PC-9 (cell line): ENCODE measurements around the gene USP34. TPM values are rescaled to one million over a fixed set of nuclear protein-coding genes. Genes with fewer than 3 reads are reported as not detected.

Experiments
- BruUV-seq: library from RNA; stranded (reverse); fragments of 400-500 nt; replicated peaks from 2 replicates; lab custom pipeline; 2021; lab: Mats Ljungman, UMichigan
- CTCF ChIA-PET: fragments of 300-600 bp; sonication (Branson Sonifier 250); formaldehyde crosslinking; loops from one replicate; lab custom pipeline; 2022; ENCODE audit warnings: antibody characterized with exemption; lab: Charles Lee
- POLR2A ChIA-PET: fragments of 300-600 bp; sonication (Branson Sonifier 250); formaldehyde crosslinking; loops from one replicate; lab custom pipeline; 2022; ENCODE audit warnings: antibody characterized with exemption; ENCODE audit not compliant: unreplicated experiment; lab: Charles Lee
- DNase-seq, 2 experiments: peaks; one replicate each; pipeline versions ENCODE4 v3.0.0 to v3.0.0-alpha.2; 2015 to 2022; ENCODE audit warnings: mixed read lengths in 1 of 2
- H2AFZ ChIP-seq: fragments of 200-600 bp; sonication (generic); 2 replicates; pipeline ENCODE4 v1.8.1; 2017; ENCODE audit warnings: antibody characterized with exemption
- H3F3A ChIP-seq: fragments of 200-600 bp; sonication (generic); 2 replicates; pipeline ENCODE4 v1.8.1; 2017; ENCODE audit warnings: antibody characterized with exemption, mild to moderate bottlenecking, low read depth; ENCODE audit not compliant: insufficient read depth
- H3K27ac ChIP-seq: fragments of 200-600 bp; sonication (generic); 2 replicates; pipeline ENCODE4 v1.6.1; 2016; ENCODE audit warnings: mixed run types
- H3K27me3 ChIP-seq: fragments of 200-600 bp; sonication (generic); 2 replicates; pipeline ENCODE4 v1.6.1; 2016; ENCODE audit warnings: low read depth, mixed run types; ENCODE audit not compliant: insufficient read depth
- H3K36me3 ChIP-seq: fragments of 200-600 bp; sonication (generic); 2 replicates; pipeline ENCODE4 v1.6.1; 2016; ENCODE audit warnings: low read depth, mixed run types
- H3K4me1 ChIP-seq: fragments of 200-600 bp; sonication (generic); replicated peaks from 2 replicates; pipeline ENCODE4 v1.6.1; 2016; ENCODE audit warnings: mixed run types; ENCODE audit not compliant: insufficient read depth
- H3K4me2 ChIP-seq: fragments of 200-600 bp; sonication (generic); 2 replicates; pipeline ENCODE4 v1.6.1; 2017; ENCODE audit warnings: mixed run types
- H3K4me3 ChIP-seq: fragments of 200-600 bp; sonication (generic); 2 replicates; pipeline ENCODE4 v1.6.1; 2016; ENCODE audit warnings: mixed run types
- H3K79me2 ChIP-seq: fragments of 200-600 bp; sonication (generic); 2 replicates; pipeline ENCODE4 v1.6.1; 2017; ENCODE audit warnings: low read depth, mixed run types
- H3K9me2 ChIP-seq: fragments of 200-600 bp; sonication (generic); 2 replicates; pipeline ENCODE4 v1.8.1; 2017; ENCODE audit warnings: mild to moderate bottlenecking; ENCODE audit not compliant: insufficient read depth
- H3K9me3 ChIP-seq: fragments of 200-600 bp; sonication (generic); 2 replicates; pipeline ENCODE4 v1.8.1; 2016; ENCODE audit warnings: low read depth; ENCODE audit not compliant: insufficient read depth
- H4K20me1 ChIP-seq: fragments of 200-600 bp; sonication (generic); 2 replicates; pipeline ENCODE4 v1.8.1; 2017; ENCODE audit not compliant: insufficient read depth
- EZH2 ChIP-seq: fragments of 200-600 bp; sonication (generic); IDR thresholded peaks from 2 replicates; pipeline ENCODE4 v1.8.0; 2017; ENCODE audit warnings: antibody characterized with exemption, low read depth
- intact Hi-C: fragments of 100-400 bp; cut with micrococcal nuclease; formaldehyde crosslinking; loops from one replicate; pipeline ENCODE4 v1.10.0; 2022; ENCODE audit not compliant: unreplicated experiment
- total RNA-seq: library from RNA; stranded (reverse); gene quantifications from 2 replicates; pipeline ENCODE4 v1.2.3, GENCODE V29; 2021
- TF ChIP-seq, protein P1 (sequence below): fragments of 200-600 bp; sonication (generic); conservative IDR thresholded peaks from 2 replicates; pipeline ENCODE4 v1.6.1; 2017; ENCODE audit warnings: mixed run types, antibody characterized with exemption, mild to moderate bottlenecking, moderate library complexity

Gene USP34
- total RNA-seq, 1 experiment from 2014 or later, result 120 TPM

DNA sequence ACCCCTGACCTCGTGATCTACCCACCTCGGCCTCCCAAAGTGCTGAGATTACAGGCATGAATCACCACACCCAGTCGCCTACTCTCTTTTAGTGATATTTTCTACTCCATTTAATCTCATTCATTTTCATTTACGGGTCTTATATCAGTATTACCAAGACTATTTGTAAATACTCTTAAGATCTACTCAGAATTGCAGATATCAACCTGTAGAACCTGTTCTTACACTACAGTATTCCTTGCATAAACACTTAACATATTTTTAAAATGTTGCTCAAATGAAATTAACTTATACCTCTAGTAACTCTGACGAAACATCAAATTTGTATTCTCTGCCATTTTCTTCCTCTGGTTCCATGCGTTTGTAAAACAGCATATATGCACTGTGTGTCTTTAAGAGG is 229.6 kb downstream of the USP34 start:
- no peaks in the 10 kb centered on the region; the same call in 1 of the 2 replicates for H3F3A ChIP-seq
- peaks cover 37% of the 10 kb centered on the region for H3K36me3 ChIP-seq
- no peak for DNase-seq
- no peaks in the 10 kb centered on the region for H3K9me2 ChIP-seq
- TF ChIP-seq EZH2, result no peak
- TF ChIP-seq, protein P1, sequence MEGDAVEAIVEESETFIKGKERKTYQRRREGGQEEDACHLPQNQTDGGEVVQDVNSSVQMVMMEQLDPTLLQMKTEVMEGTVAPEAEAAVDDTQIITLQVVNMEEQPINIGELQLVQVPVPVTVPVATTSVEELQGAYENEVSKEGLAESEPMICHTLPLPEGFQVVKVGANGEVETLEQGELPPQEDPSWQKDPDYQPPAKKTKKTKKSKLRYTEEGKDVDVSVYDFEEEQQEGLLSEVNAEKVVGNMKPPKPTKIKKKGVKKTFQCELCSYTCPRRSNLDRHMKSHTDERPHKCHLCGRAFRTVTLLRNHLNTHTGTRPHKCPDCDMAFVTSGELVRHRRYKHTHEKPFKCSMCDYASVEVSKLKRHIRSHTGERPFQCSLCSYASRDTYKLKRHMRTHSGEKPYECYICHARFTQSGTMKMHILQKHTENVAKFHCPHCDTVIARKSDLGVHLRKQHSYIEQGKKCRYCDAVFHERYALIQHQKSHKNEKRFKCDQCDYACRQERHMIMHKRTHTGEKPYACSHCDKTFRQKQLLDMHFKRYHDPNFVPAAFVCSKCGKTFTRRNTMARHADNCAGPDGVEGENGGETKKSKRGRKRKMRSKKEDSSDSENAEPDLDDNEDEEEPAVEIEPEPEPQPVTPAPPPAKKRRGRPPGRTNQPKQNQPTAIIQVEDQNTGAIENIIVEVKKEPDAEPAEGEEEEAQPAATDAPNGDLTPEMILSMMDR, result no peak
- H3K27me3 ChIP-seq, result no peaks in the 10 kb centered on the region
- no peak overlapping the region for H3K4me3 ChIP-seq
- CTCF ChIA-PET, result no interaction called here
- intact Hi-C loops, result no loop called here
- H2AFZ ChIP-seq, result no peak overlapping the region
- H3K79me2 ChIP-seq, result no peaks in the 10 kb centered on the region
- no peak overlapping the region for H3K27ac ChIP-seq
- no peak overlapping the region for H3K4me2 ChIP-seq
- POLR2A ChIA-PET, result interaction anchor here (0.6 kb wide), 1 partner anchor 10 kb away, joined by 3 read pairs; no protein-coding TSS in a partner anchor
- no peaks in the 10 kb centered on the region for H3K9me3 ChIP-seq
- H3K4me1 ChIP-seq, result no peaks in the 10 kb centered on the region
- no TSS peak for BruUV-seq
- H4K20me1 ChIP-seq, result no peaks in the 10 kb centered on the region

DNA sequence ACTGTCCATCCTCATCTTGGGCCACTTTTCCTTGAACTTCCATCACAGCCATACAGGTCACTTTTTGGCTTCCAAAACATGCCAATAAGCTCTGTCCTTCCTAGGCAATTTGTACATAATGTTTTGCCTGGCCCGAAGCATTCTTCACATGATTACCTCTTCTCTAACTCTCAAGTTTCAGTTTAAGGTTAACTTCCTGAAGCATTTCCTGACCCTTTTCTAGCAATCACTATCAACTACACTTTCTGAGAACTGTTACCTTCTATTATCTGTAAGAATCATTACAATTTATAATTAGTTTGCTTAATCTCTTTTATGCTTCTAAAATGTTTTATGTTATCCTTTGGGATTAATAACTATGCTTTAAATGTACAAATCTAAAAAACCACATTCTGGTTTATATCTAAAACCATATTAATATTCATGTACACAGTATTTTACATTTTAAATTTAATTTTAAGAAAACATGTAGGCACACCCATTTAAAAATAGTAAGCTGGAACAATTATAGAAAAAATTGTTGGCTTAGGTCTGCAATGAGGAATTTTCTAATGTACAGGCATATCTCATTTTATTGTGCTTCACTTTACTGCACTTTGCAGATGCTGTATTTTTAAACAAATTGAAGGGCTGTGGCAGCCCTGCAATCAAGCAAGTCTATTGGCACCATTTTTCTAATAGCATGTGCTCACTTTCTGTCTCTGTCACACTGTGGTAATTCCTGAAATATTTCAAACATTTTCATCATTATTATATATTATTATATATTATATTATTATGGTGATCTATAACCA is 232.5 kb downstream of the USP34 start:
- Histone ChIP-seq H3F3A (no peaks in the 10 kb centered on the region), H3K27ac (no peak overlapping the region), H3K36me3 (peaks cover 30% of the 10 kb centered on the region), H3K4me2 (no peak overlapping the region), H3K9me3 (no peaks in the 10 kb centered on the region), H3K9me2 (no peaks in the 10 kb centered on the region), H3K4me1 (no peaks in the 10 kb centered on the region), H4K20me1 (no peaks in the 10 kb centered on the region), H3K79me2 (no peaks in the 10 kb centered on the region), H2AFZ (no peak overlapping the region), H3K4me3 (no peak overlapping the region), H3K27me3 (no peaks in the 10 kb centered on the region)
- TF ChIP-seq, protein P1, result no peak
- TF ChIP-seq EZH2, result no peak
- intact Hi-C loops, result no loop called here
- ChIA-PET CTCF (interaction anchor here (0.5 kb wide), 1 partner anchor 474 kb away, joined by 3 read pairs; no protein-coding TSS in a partner anchor), POLR2A (no interaction called here)
- DNase-seq, result no peak
- no TSS peak for BruUV-seq

DNA sequence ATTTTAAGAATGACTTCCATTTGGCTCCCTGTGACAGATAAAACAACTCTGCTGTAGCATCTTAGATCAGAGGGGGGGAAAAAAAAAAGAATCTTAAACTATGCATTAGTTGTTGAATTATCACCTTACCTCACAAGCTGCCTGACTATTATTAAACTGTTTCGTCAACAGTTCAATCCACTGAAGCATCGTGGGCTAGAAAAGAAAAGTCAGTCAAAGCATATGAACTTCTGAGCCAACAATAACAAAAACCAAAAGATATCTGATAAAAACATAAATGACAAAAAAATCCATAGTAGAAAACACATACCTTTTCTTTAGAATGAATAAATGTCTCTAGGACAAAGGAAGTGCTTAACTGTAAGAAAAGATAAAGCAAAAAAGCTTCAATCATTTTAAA is 235.2 kb downstream of the USP34 start:
- BruUV-seq, result no TSS peak
- no peaks in the 10 kb centered on the region for H4K20me1 ChIP-seq
- H3F3A ChIP-seq, result no peaks in the 10 kb centered on the region
- no peak overlapping the region for H3K4me3 ChIP-seq
- CTCF ChIA-PET, result no interaction called here
- intact Hi-C loops, result no loop called here
- H3K9me3 ChIP-seq, result no peaks in the 10 kb centered on the region
- no peaks in the 10 kb centered on the region for H3K27me3 ChIP-seq
- no peak for DNase-seq
- H3K9me2 ChIP-seq, result no peaks in the 10 kb centered on the region
- H3K79me2 ChIP-seq, result no peaks in the 10 kb centered on the region
- H3K4me2 ChIP-seq, result no peak overlapping the region
- H3K27ac ChIP-seq, result no peak overlapping the region
- H3K4me1 ChIP-seq, result no peaks in the 10 kb centered on the region
- TF ChIP-seq, protein P1, result no peak
- no peak for TF ChIP-seq EZH2
- no peak overlapping the region for H2AFZ ChIP-seq
- POLR2A ChIA-PET, result no interaction called here
- peaks cover 39% of the 10 kb centered on the region for H3K36me3 ChIP-seq
